Fibroblast of mammary gland (primary cell): Measurements from ENCODE around the gene SLC44A1.

Source experiments
- DNase-seq: peaks from one replicate; pipeline ENCODE4 v3.0.0-alpha.2; 2010; ENCODE audit warnings: low read depth
- H3K4me3 ChIP-seq: 2 replicates; pipeline ENCODE4 v1.5.1; 2011; ENCODE audit warnings: low read depth, mild to moderate bottlenecking, low read length, moderate library complexity; ENCODE audit not compliant: control insufficient read depth
- CTCF ChIP-seq: conservative IDR thresholded peaks from 2 replicates; pipeline ENCODE4 v1.5.1; 2011; ENCODE audit warnings: low read depth, low read length, inconsistent platforms; ENCODE audit not compliant: control insufficient read depth, insufficient read depth

Gene SLC44A1

GRCh38 chr9:105206496-105206820 lies 38.0 kb upstream of the SLC44A1 start:
- DNase-seq, result no peak
- no peak overlapping the region for H3K4me3 ChIP-seq
- no peak for TF ChIP-seq CTCF

GRCh38 chr9:105206821-105207699 lies 37.4 kb upstream of the SLC44A1 start:
- H3K4me3 ChIP-seq, result no peak overlapping the region
- peak; percentile 95 for DNase-seq
- no peak for TF ChIP-seq CTCF

- DNase-seq, result peak; percentile 35
- TF ChIP-seq CTCF, result no peak
- no peak overlapping the region for H3K4me3 ChIP-seq
Observed at GRCh38 chr9:105216440-105217178, 27.8 kb upstream of the SLC44A1 start.

- TF ChIP-seq CTCF, result no peak
- DNase-seq, result no peak
- H3K4me3 ChIP-seq, result no peak overlapping the region
Observed at GRCh38 chr9:105218673-105219072, 25.8 kb upstream of the SLC44A1 start.

- H3K4me3 ChIP-seq, result no peak overlapping the region
- no peak for TF ChIP-seq CTCF
- peak; percentile 80 for DNase-seq
Observed at GRCh38 chr9:105219291-105219805, 25.1 kb upstream of the SLC44A1 start.

- no peak overlapping the region for H3K4me3 ChIP-seq
Observed at GRCh38 chr9:105220451-105220850, 24.0 kb upstream of the SLC44A1 start.

More at GRCh38 chr9:105220451-105220850, 24.0 kb upstream of the SLC44A1 start:
- DNase-seq, result no peak
- no peak for TF ChIP-seq CTCF
